ENCODE data around the gene TRPV5.
A peak's percentile ranks its signal among the peaks of the same experiment; 100 is the strongest.

Gene TRPV5

GRCh38 chr7:142890874-142891485 is 42.6 kb downstream of the TRPV5 start:
- Histone ChIP-seq H3K27me3 (ENCODE audit: insufficient read depth, poor library complexity, severe bottlenecking) (no peaks in the 10 kb centered on the region), H3K4me1 (ENCODE audit: insufficient read depth, poor library complexity, severe bottlenecking) (no peaks in the 10 kb centered on the region), H3K27ac (ENCODE audit: poor library complexity, severe bottlenecking) (no peak overlapping the region), H3K9me3 (ENCODE audit: severe bottlenecking) (no peaks in the 10 kb centered on the region), H3K4me3 (ENCODE audit: severe bottlenecking) (no peak overlapping the region), H3K36me3 (ENCODE audit: low read depth) (no peaks in the 10 kb centered on the region)
- ATAC-seq (ENCODE audit: low read depth) (no peak), DNase-seq (ENCODE audit: low spot score) (no peak)
- TF ChIP-seq CTCF (IDR thresholded peaks at IDR 0.05; ENCODE audit: poor library complexity, severe bottlenecking), result no peak

GRCh38 chr7:142889816-142890215 is 43.7 kb downstream of the TRPV5 start:
- Histone ChIP-seq H3K4me3 (ENCODE audit: severe bottlenecking) (no peak overlapping the region), H3K9me3 (ENCODE audit: severe bottlenecking) (no peaks in the 10 kb centered on the region), H3K27me3 (ENCODE audit: insufficient read depth, poor library complexity, severe bottlenecking) (no peaks in the 10 kb centered on the region), H3K4me1 (ENCODE audit: insufficient read depth, poor library complexity, severe bottlenecking) (no peaks in the 10 kb centered on the region), H3K27ac (ENCODE audit: poor library complexity, severe bottlenecking) (no peak overlapping the region), H3K36me3 (ENCODE audit: low read depth) (no peaks in the 10 kb centered on the region)
- ATAC-seq (ENCODE audit: low read depth) (no peak), DNase-seq (ENCODE audit: low spot score) (no peak)
- TF ChIP-seq CTCF (IDR thresholded peaks at IDR 0.05; ENCODE audit: poor library complexity, severe bottlenecking), result no peak

- no peaks in the 10 kb centered on the region for H3K4me1 ChIP-seq (ENCODE audit: insufficient read depth, poor library complexity, severe bottlenecking)
- DNase-seq (ENCODE audit: low spot score), result no peak
- H3K27me3 ChIP-seq (ENCODE audit: insufficient read depth, poor library complexity, severe bottlenecking), result no peaks in the 10 kb centered on the region
- H3K27ac ChIP-seq (ENCODE audit: poor library complexity, severe bottlenecking), result no peak overlapping the region
- H3K9me3 ChIP-seq (ENCODE audit: severe bottlenecking), result no peaks in the 10 kb centered on the region
- no peak overlapping the region for H3K4me3 ChIP-seq (ENCODE audit: severe bottlenecking)
- TF ChIP-seq CTCF (IDR thresholded peaks at IDR 0.05; ENCODE audit: poor library complexity, severe bottlenecking), result no peak
- H3K36me3 ChIP-seq (ENCODE audit: low read depth), result no peaks in the 10 kb centered on the region
- no peak for ATAC-seq (ENCODE audit: low read depth)
Observed at GRCh38 chr7:142887282-142888015, 46.1 kb downstream of the TRPV5 start.

- no peak for TF ChIP-seq CTCF (IDR thresholded peaks at IDR 0.05; ENCODE audit: poor library complexity, severe bottlenecking)
- 0 out of 3 replicates have a peak, but pooled peaks have one; percentile 7 for ATAC-seq (ENCODE audit: low read depth)
- H3K27ac ChIP-seq (ENCODE audit: poor library complexity, severe bottlenecking), result no peak overlapping the region
Observed at GRCh38 chr7:142886866-142887265, 46.7 kb downstream of the TRPV5 start.

More at GRCh38 chr7:142886866-142887265, 46.7 kb downstream of the TRPV5 start:
- H3K36me3 ChIP-seq (ENCODE audit: low read depth), result no peaks in the 10 kb centered on the region
- no peaks in the 10 kb centered on the region for H3K4me1 ChIP-seq (ENCODE audit: insufficient read depth, poor library complexity, severe bottlenecking)
- peaks cover under 1% of the 10 kb centered on the region for H3K27me3 ChIP-seq (ENCODE audit: insufficient read depth, poor library complexity, severe bottlenecking)
- no peak overlapping the region for H3K4me3 ChIP-seq (ENCODE audit: severe bottlenecking)
- no peak for DNase-seq (ENCODE audit: low spot score)
- H3K9me3 ChIP-seq (ENCODE audit: severe bottlenecking), result no peaks in the 10 kb centered on the region

Data from RWPE2 (cell line).